NCI-H2196 treated with DMSO at 0.1 percent for 48 hours (cell line): Measurements from ENCODE around the gene GPBAR1.

ENCODE experiments used
- DNase-seq: peaks from one replicate; lab custom pipeline; 2025; ENCODE audit not compliant: unreplicated experiment; lab: John Stamatoyannopoulos, UW

The GPBAR1 gene

GRCh38 chr2:218244204-218244603 is 16.6 kb upstream of the GPBAR1 start:
- DNase-seq, result no peak

- DNase-seq, result no peak
These were observed 16.1 kb upstream of the GPBAR1 start for GRCh38 chr2:218244665-218245064.

- no peak for DNase-seq
These were observed 15.6 kb upstream of the GPBAR1 start for GRCh38 chr2:218245214-218245613.

- no peak for DNase-seq
These were observed 11.1 kb upstream of the GPBAR1 start for GRCh38 chr2:218249691-218250090.

- no peak for DNase-seq
These were observed 8.1 kb upstream of the GPBAR1 start for GRCh38 chr2:218252509-218253231.

GRCh38 chr2:218253232-218253625 is 7.6 kb upstream of the GPBAR1 start:
- DNase-seq, result no peak

GRCh38 chr2:218255446-218255845 is 5.4 kb upstream of the GPBAR1 start:
- DNase-seq, result no peak

GRCh38 chr2:218256612-218257350 is 4.0 kb upstream of the GPBAR1 start:
- DNase-seq, result no peak

- DNase-seq, result no peak
These were observed 3.3 kb upstream of the GPBAR1 start for GRCh38 chr2:218257390-218257981.

- no peak for DNase-seq
These were observed 1.5 kb upstream of the GPBAR1 start for GRCh38 chr2:218259099-218259961.

GRCh38 chr2:218260166-218260565 is 649 bp upstream of the GPBAR1 start:
- no peak for DNase-seq

GRCh38 chr2:218261423-218262236 is 815 bp downstream of the GPBAR1 start:
- no peak for DNase-seq

- DNase-seq, result no peak
These were observed 1.4 kb downstream of the GPBAR1 start for GRCh38 chr2:218262237-218262600.

- no peak for DNase-seq
These were observed 2.1 kb downstream of the GPBAR1 start for GRCh38 chr2:218262631-218263586.

GRCh38 chr2:218263817-218264641 is 3.2 kb downstream of the GPBAR1 start:
- DNase-seq, result no peak

- no peak for DNase-seq
These were observed 4.2 kb downstream of the GPBAR1 start for GRCh38 chr2:218264773-218265561.

GRCh38 chr2:218265626-218266025 is 4.8 kb downstream of the GPBAR1 start:
- DNase-seq, result no peak
